Mesenchymal stem cell (in vitro differentiated cells and primary cell): ENCODE data around the gene CDH18.

Experiments used
- DNase-seq: peaks from one replicate; pipeline ENCODE4 v3.0.0-alpha.2; 2013
- H2AFZ ChIP-seq: one replicate; pipeline ENCODE4 v1.6.1; 2013; ENCODE audit warnings: low read depth, mild to moderate bottlenecking, control low read depth, inconsistent platforms, low read length, moderate library complexity
- H2AK5ac ChIP-seq: 2 replicates; pipeline ENCODE4 v1.6.1; 2013; ENCODE audit warnings: low read length, moderate library complexity, mild to moderate bottlenecking, inconsistent platforms; ENCODE audit not compliant: severe bottlenecking
- H2BK120ac ChIP-seq: one replicate; pipeline ENCODE4 v1.6.1; 2013; ENCODE audit warnings: low read depth, mild to moderate bottlenecking, inconsistent platforms, low read length, moderate library complexity
- H2BK12ac ChIP-seq, 2 experiments: one replicate each; pipeline ENCODE4 v1.6.1; 2013; ENCODE audit warnings: inconsistent platforms in 2 of 2, low read length in 2 of 2, mild to moderate bottlenecking in 2 of 2, moderate library complexity in 2 of 2, control low read depth in 1 of 2
- H2BK15ac ChIP-seq: one replicate; pipeline ENCODE4 v1.6.1; 2013; ENCODE audit warnings: mild to moderate bottlenecking, low read depth, inconsistent platforms; ENCODE audit not compliant: poor library complexity, severe bottlenecking
- H2BK5ac ChIP-seq: 2 replicates; pipeline ENCODE4 v1.6.1; 2013; ENCODE audit warnings: low read depth, mild to moderate bottlenecking, low read length, control low read depth, inconsistent platforms; ENCODE audit not compliant: poor library complexity, severe bottlenecking
- H3K14ac ChIP-seq, 2 experiments: one replicate each; pipeline ENCODE4 v1.6.1; 2013; ENCODE audit warnings: inconsistent platforms in 2 of 2, low read length in 2 of 2, control low read depth in 1 of 2, mild to moderate bottlenecking in 1 of 2, moderate library complexity in 1 of 2
- H3K18ac ChIP-seq, 2 experiments: one replicate each; pipeline ENCODE4 v1.6.1; 2013; ENCODE audit warnings: inconsistent platforms in 2 of 2, low read length in 2 of 2, control low read depth in 1 of 2, low read depth in 1 of 2, mild to moderate bottlenecking in 1 of 2
- H3K23ac ChIP-seq, 2 experiments: one replicate each; pipeline ENCODE4 v1.6.1; 2013; ENCODE audit warnings: inconsistent platforms in 2 of 2, low read length in 2 of 2, mild to moderate bottlenecking in 2 of 2, moderate library complexity in 2 of 2, control low read depth in 1 of 2
- H3K27ac ChIP-seq: 2 replicates; pipeline ENCODE4 v1.5.1; 2013; ENCODE audit warnings: mild to moderate bottlenecking, moderate library complexity, low read length, control low read depth, inconsistent platforms; ENCODE audit not compliant: poor library complexity, severe bottlenecking
- H3K27me3 ChIP-seq, 2 experiments: 2 replicates each; pipeline versions ENCODE4 v1.6.1 to v1.7.0; 2013; ENCODE audit warnings: low read length in 2 of 2, mild to moderate bottlenecking in 2 of 2, moderate library complexity in 2 of 2, control low read depth in 1 of 2, inconsistent platforms in 1 of 2; ENCODE audit not compliant: control insufficient read depth in 1 of 2, insufficient read depth in 1 of 2
- H3K36me3 ChIP-seq, 2 experiments: 2 replicates each; pipeline versions ENCODE4 v1.6.1 to v1.7.0; 2013; ENCODE audit warnings: low read length in 2 of 2, control low read depth in 1 of 2, inconsistent platforms in 1 of 2, low read depth in 1 of 2, mild to moderate bottlenecking in 1 of 2; ENCODE audit not compliant: insufficient read depth in 2 of 2, control insufficient read depth in 1 of 2
- H3K4ac ChIP-seq, 2 experiments: one replicate each; pipeline ENCODE4 v1.6.1; 2013; ENCODE audit warnings: inconsistent platforms in 2 of 2, low read length in 2 of 2, mild to moderate bottlenecking in 2 of 2, moderate library complexity in 2 of 2, control low read depth in 1 of 2, low read depth in 1 of 2
- H3K4me1 ChIP-seq: 2 replicates; pipeline ENCODE4 v1.6.1; 2013; ENCODE audit warnings: low read depth, low read length, control low read depth; ENCODE audit not compliant: control insufficient read depth, insufficient read depth
- H3K4me2 ChIP-seq: 2 replicates; pipeline ENCODE4 v1.6.1; 2013; ENCODE audit warnings: low read length, mild to moderate bottlenecking, inconsistent platforms; ENCODE audit not compliant: poor library complexity, severe bottlenecking
- H3K4me3 ChIP-seq, 2 experiments: 2 replicates each; pipeline versions ENCODE4 v1.5.1 to v1.7.0; 2013; ENCODE audit warnings: low read length in 2 of 2, mild to moderate bottlenecking in 2 of 2, control low read depth in 1 of 2, low read depth in 1 of 2; ENCODE audit not compliant: insufficient read depth in 1 of 2
- H3K79me1 ChIP-seq: replicated peaks from 2 replicates; pipeline ENCODE4 v1.6.1; 2013; ENCODE audit warnings: mild to moderate bottlenecking, control low read depth, low read length, inconsistent platforms; ENCODE audit not compliant: poor library complexity, severe bottlenecking
- H3K9ac ChIP-seq: 2 replicates; pipeline ENCODE4 v1.7.0; 2013; ENCODE audit warnings: mild to moderate bottlenecking, low read length, moderate library complexity
- H3K9me3 ChIP-seq: 2 replicates; pipeline ENCODE4 v1.7.0; 2013; ENCODE audit warnings: mild to moderate bottlenecking, low read length; ENCODE audit not compliant: control insufficient read depth
- H4K8ac ChIP-seq: one replicate; pipeline ENCODE4 v1.6.1; 2013; ENCODE audit warnings: inconsistent platforms, mild to moderate bottlenecking, low read length, moderate library complexity
- H4K91ac ChIP-seq: one replicate; pipeline ENCODE4 v1.6.1; 2013; ENCODE audit warnings: mild to moderate bottlenecking, low read length, inconsistent platforms
- WGBS: methylation state at CpG from one replicate; pipeline ENCODE4 v1.1.7; 2013; ENCODE audit warnings: mixed read lengths; 5-methylcytosine and 5-hydroxymethylcytosine counted together

Gene CDH18

DNA sequence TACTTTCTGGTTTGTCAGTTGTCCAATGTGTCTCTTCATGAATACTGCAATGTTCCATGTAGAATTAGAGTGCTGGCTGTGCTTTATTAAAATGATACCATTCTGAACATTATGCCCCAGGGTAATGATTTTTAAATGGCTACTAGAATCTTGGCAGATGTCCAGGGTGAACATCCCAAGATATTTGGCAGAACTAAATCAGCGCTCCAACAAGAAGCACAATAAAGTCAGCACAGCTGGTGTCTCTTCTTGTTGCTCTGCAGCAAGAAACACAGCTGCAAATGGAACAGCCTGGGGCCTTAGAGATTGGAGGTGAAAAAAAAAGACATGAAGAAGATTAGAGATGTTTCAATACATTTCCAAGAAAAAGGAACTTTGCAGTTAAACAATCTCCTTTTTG, 248.3 kb downstream of the CDH18 start:
- WGBS = 94% methylated on average over 1 of the region's 1 CpG
- H2BK15ac ChIP-seq = no peak overlapping the region
- no peak overlapping the region for H4K91ac ChIP-seq
- H2BK5ac ChIP-seq = no peak overlapping the region
- no peak for DNase-seq
- H3K4ac ChIP-seq = no peak overlapping the region
- H3K36me3 ChIP-seq = no peaks in the 10 kb centered on the region
- no peaks in the 10 kb centered on the region for H3K27me3 ChIP-seq
- no peak overlapping the region for H3K4me3 ChIP-seq
- no peak overlapping the region for H3K18ac ChIP-seq
- H2AFZ ChIP-seq = no peak overlapping the region
- H3K27ac ChIP-seq = no peak overlapping the region
- H4K8ac ChIP-seq = no peak overlapping the region
- H3K4me1 ChIP-seq = no peaks in the 10 kb centered on the region
- no peak overlapping the region for H3K14ac ChIP-seq
- no peak overlapping the region for H3K4me2 ChIP-seq
- H3K9ac ChIP-seq = no peak overlapping the region
- H2BK12ac ChIP-seq = no peak overlapping the region
- no peak overlapping the region for H2BK120ac ChIP-seq
- no peak overlapping the region for H2AK5ac ChIP-seq
- no peaks in the 10 kb centered on the region for H3K9me3 ChIP-seq
- H3K23ac ChIP-seq = no peak overlapping the region
- no peaks in the 10 kb centered on the region for H3K79me1 ChIP-seq

DNA sequence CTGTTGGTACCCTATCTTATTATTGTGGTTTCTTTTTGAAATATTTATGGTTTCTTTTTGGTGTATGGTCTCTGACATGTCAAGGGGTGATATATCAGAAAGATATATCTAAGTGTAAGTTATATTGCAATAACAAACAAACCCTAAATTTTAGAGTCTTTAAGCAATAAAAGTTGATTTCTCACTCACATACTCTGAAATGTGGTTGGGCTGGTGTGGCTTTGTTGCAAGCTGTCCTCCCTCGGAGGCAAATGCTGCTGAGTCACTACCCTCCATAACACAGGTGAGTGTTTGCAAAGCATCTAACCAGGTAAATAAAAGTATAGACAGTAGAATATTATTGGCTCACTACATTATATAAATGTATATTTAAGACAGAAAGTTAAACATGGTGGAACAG, 253.2 kb downstream of the CDH18 start:
- no peak overlapping the region for H3K14ac ChIP-seq
- WGBS = no CpG with 5 or more reads among the region's 1 CpG

DNA sequence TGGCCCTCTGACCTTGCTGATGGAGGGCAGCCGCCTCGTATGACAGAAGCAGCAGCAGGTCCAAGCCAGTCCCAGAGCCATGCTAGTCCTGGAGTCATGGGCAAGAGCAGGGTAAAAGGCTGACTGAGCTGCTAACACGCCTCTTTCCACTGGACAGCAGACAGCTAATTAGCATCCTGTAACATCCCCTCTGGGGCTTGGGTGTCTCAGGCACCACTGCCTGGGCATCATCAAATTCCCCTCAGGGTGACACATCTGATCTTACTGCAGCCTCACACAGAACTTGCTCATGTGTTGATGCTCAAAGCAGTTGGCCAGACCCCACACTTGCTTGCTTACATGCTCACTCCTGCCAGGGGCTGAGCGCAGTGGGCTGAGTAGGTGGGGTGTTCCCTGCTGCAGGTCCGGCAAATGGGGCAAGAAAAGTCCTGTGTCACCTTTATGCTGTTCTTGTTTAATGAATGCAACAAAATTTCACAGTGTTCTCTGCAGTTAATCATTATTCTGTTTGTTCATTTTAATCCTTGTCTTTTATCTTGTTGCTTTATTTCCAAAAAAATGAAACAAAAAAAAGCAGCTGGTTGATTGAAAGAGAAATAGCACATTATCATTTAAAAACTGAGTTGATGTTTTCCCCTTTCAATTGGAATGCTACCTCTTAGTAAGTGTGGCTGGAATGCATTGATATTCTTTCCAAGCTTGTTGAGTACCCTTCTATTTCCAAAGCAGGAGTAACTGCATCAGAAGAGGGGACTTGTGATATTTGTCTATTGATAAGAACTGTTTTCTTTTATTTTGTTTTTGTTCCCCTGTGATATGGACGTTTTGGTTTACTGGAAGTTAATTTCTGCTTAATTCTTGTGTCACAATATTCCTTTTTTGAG, 254.1 kb downstream of the CDH18 start:
- H2AFZ ChIP-seq = no peak overlapping the region
- H3K23ac ChIP-seq = no peak overlapping the region
- no peak overlapping the region for H3K9ac ChIP-seq
- no peaks in the 10 kb centered on the region for H3K36me3 ChIP-seq
- no peaks in the 10 kb centered on the region for H3K79me1 ChIP-seq
- H3K4me1 ChIP-seq = no peaks in the 10 kb centered on the region
- H3K4ac ChIP-seq = no peak overlapping the region
- H3K9me3 ChIP-seq = no peaks in the 10 kb centered on the region
- H3K27me3 ChIP-seq = no peaks in the 10 kb centered on the region
- H4K8ac ChIP-seq = no peak overlapping the region
- no peak overlapping the region for H2BK120ac ChIP-seq
- no peak overlapping the region for H3K18ac ChIP-seq
- H3K4me2 ChIP-seq = no peak overlapping the region
- H3K14ac ChIP-seq = no peak overlapping the region
- no peak overlapping the region for H2BK15ac ChIP-seq
- DNase-seq = no peak
- H2BK12ac ChIP-seq = no peak overlapping the region
- H3K27ac ChIP-seq = no peak overlapping the region
- H4K91ac ChIP-seq = no peak overlapping the region
- WGBS = 92% methylated on average over 3 of the region's 6 CpGs
- no peak overlapping the region for H3K4me3 ChIP-seq
- H2BK5ac ChIP-seq = no peak overlapping the region
- H2AK5ac ChIP-seq = no peak overlapping the region

More for the DNA sequence above, 253.2 kb downstream of the CDH18 start:
- Histone ChIP-seq H3K36me3 (no peaks in the 10 kb centered on the region), H3K79me1 (no peaks in the 10 kb centered on the region), H3K27ac (no peak overlapping the region), H4K91ac (no peak overlapping the region), H3K18ac (no peak overlapping the region), H3K4me3 (no peak overlapping the region), H2BK120ac (no peak overlapping the region), H3K4ac (no peak overlapping the region), H2BK12ac (no peak overlapping the region), H3K4me2 (no peak overlapping the region), H2AK5ac (no peak overlapping the region), H2BK15ac (no peak overlapping the region), H2BK5ac (no peak overlapping the region), H3K9ac (no peak overlapping the region), H4K8ac (no peak overlapping the region), H3K23ac (no peak overlapping the region), H3K27me3 (no peaks in the 10 kb centered on the region), H2AFZ (no peak overlapping the region), H3K4me1 (no peaks in the 10 kb centered on the region), H3K9me3 (no peaks in the 10 kb centered on the region)
- no peak for DNase-seq

DNA sequence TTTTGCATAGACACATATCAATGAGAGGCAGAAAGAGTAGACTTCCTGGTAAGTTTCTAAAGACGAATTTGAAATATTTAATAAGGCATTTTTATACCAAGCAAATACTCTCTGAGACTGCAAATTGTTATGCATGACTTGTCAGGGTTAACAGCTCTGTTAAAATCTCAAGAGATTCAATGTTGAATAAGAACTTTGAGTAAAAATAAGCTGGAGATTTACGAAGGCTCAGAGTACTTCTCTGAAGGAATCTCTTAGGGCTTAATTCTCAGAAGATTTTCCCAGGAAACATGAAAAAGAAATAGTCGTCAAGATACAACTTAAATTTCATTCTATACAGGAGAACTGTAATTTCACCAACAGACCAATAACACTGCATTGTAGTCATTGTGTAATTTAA, 259.4 kb downstream of the CDH18 start:
- no peak overlapping the region for H4K8ac ChIP-seq
- H2AK5ac ChIP-seq = no peak overlapping the region
- no peaks in the 10 kb centered on the region for H3K79me1 ChIP-seq
- no peak overlapping the region for H3K4me3 ChIP-seq
- no peak overlapping the region for H3K14ac ChIP-seq
- H3K4me2 ChIP-seq = no peak overlapping the region
- no peak overlapping the region for H3K27ac ChIP-seq
- no peak overlapping the region for H3K4ac ChIP-seq
- no peak overlapping the region for H2BK12ac ChIP-seq
- no peaks in the 10 kb centered on the region for H3K27me3 ChIP-seq
- H2AFZ ChIP-seq = no peak overlapping the region
- no peak for DNase-seq
- H3K4me1 ChIP-seq = no peaks in the 10 kb centered on the region
- H3K36me3 ChIP-seq = no peaks in the 10 kb centered on the region
- no peak overlapping the region for H4K91ac ChIP-seq
- H3K18ac ChIP-seq = no peak overlapping the region
- peaks cover 14% of the 10 kb centered on the region for H3K9me3 ChIP-seq
- H2BK15ac ChIP-seq = no peak overlapping the region
- H2BK5ac ChIP-seq = no peak overlapping the region
- no peak overlapping the region for H3K9ac ChIP-seq
- no peak overlapping the region for H2BK120ac ChIP-seq
- H3K23ac ChIP-seq = no peak overlapping the region
- WGBS = no CpG with 5 or more reads among the region's 3 CpGs
